Mucosa of descending colon (tissue), 3 donors: ENCODE measurements around the gene MAGI2. TPM values are rescaled to one million over a fixed set of nuclear protein-coding genes. Genes with fewer than 3 reads are reported as not detected.

Experiments used
- ATAC-seq: fragments of 200-7000 bp; cut with Tn5 transposase; one replicate; pipeline ENCODE4 v1.9.1; 2020; ENCODE audit warnings: mild to moderate bottlenecking, moderate library complexity
- DNase-seq, 3 donors: peaks; one replicate each; pipeline ENCODE4 v3.0.0-alpha.2; 2020
- H3K36me3 ChIP-seq: fragments of 200-600 bp; one replicate; pipeline ENCODE4 v1.8.0; 2021; ENCODE audit warnings: low read depth, mild to moderate bottlenecking
- H3K4me1 ChIP-seq: fragments of 200-600 bp; one replicate; pipeline ENCODE4 v1.8.0; 2021; ENCODE audit warnings: low read depth, mild to moderate bottlenecking
- H3K4me3 ChIP-seq: fragments of 200-600 bp; one replicate; pipeline ENCODE4 v1.8.0; 2021; ENCODE audit warnings: mild to moderate bottlenecking
- H3K9me3 ChIP-seq: fragments of 200-600 bp; one replicate; pipeline ENCODE4 v1.8.0; 2021; ENCODE audit warnings: mild to moderate bottlenecking
- intact Hi-C, 2 donors: fragments of 100-400 bp; cut with DNase I in 1 of 2; cut with micrococcal nuclease in 1 of 2; formaldehyde crosslinking; loops; one replicate each; pipeline versions ENCODE4 v1.11.0 to v1.11.1; 2022; cut with DNase I, micrococcal nuclease
- total RNA-seq, 3 donors: library from RNA; stranded (reverse); fragmentation: NEBNext Ultra II Directional in 2 of 3; extraction: Animal tissue kit (Norgen Biotek cat#: 25700) in 2 of 3; gene quantifications; one replicate each; pipeline versions ENCODE4 v1.2.1 to v1.2.4, GENCODE V29; 2021 to 2023
- TF ChIP-seq, protein P1 (sequence below): fragments of 200-600 bp; IDR thresholded peaks from one replicate; pipeline ENCODE4 v1.8.0; 2022; ENCODE audit warnings: antibody characterized with exemption, mild to moderate bottlenecking
- donor health status: DM: no; HTN: no; CAD: no; lungs with moderate emphysema.
- donor health status: DM: no; HTN: no; CAD: no.
- donor health status: DM: no; HTN: yes; CAD: no.

MAGI2 gene
- total RNA-seq, 3 donors from 2014 or later: 1.9 to 14.5 (median 2.7) TPM

DNA sequence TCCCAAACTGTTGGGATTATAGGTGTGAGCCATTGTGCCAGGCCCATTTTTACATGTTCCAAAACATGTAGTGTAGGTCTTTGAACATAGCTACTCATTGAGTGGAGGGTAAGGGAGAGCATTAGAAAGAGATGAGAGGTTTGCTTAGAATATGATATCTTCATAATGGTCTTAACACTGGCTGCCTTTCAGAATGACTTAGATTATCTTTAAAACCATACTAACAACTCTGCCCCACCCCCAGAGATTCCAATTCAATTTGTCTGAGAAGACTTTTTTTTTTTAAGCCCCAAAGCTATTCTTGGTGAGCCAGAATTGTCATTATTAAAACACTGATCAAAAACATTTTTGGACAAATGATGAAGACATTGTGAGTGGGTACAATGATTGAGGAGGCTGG is 1486.0 kb downstream of the MAGI2 start:
- H3K4me3 ChIP-seq: no peak overlapping the region
- H3K9me3 ChIP-seq: no peaks in the 10 kb centered on the region
- no peaks in the 10 kb centered on the region for H3K36me3 ChIP-seq
- H3K4me1 ChIP-seq: no peaks in the 10 kb centered on the region
- no peak for ATAC-seq
- intact Hi-C loops: no loop called here
- no peak for DNase-seq
- TF ChIP-seq, protein P1, sequence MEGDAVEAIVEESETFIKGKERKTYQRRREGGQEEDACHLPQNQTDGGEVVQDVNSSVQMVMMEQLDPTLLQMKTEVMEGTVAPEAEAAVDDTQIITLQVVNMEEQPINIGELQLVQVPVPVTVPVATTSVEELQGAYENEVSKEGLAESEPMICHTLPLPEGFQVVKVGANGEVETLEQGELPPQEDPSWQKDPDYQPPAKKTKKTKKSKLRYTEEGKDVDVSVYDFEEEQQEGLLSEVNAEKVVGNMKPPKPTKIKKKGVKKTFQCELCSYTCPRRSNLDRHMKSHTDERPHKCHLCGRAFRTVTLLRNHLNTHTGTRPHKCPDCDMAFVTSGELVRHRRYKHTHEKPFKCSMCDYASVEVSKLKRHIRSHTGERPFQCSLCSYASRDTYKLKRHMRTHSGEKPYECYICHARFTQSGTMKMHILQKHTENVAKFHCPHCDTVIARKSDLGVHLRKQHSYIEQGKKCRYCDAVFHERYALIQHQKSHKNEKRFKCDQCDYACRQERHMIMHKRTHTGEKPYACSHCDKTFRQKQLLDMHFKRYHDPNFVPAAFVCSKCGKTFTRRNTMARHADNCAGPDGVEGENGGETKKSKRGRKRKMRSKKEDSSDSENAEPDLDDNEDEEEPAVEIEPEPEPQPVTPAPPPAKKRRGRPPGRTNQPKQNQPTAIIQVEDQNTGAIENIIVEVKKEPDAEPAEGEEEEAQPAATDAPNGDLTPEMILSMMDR: no peak
